GM12878 (cell line): Measurements from ENCODE around the gene LIMS2.

Experiments
- POLR2A ChIP-seq: IDR thresholded peaks from 2 replicates; pipeline ENCODE4 v1.6.1; 2011; ENCODE audit warnings: low read depth, mild to moderate bottlenecking, low read length
- POU2F2 ChIP-seq: IDR thresholded peaks from 3 replicates; pipeline ENCODE4 v1.6.1; 2011; ENCODE audit warnings: low read depth, mild to moderate bottlenecking, low read length, borderline replicate concordance
- SREBF2 ChIP-seq: IDR thresholded peaks from 2 replicates; pipeline ENCODE4 v1.6.1; 2012; ENCODE audit warnings: mild to moderate bottlenecking, low read length
- SRF ChIP-seq, 2 experiments: IDR thresholded peaks; 2 replicates each; pipeline ENCODE4 v1.6.1; 2011; ENCODE audit warnings: low read depth in 2 of 2, low read length in 2 of 2, mild to moderate bottlenecking in 1 of 2, moderate library complexity in 1 of 2
- TF ChIP-seq, protein P1 (sequence below), 3 experiments: IDR thresholded peaks in 2 of 3; conservative IDR thresholded peaks in 1 of 3; 2 replicates each; pipeline ENCODE4 v1.5.1; 2011; ENCODE audit warnings: low read depth in 3 of 3, low read length in 3 of 3, mild to moderate bottlenecking in 3 of 3, control low read depth in 2 of 3, moderate library complexity in 2 of 3, inconsistent platforms in 1 of 3, mixed read lengths in 1 of 3; ENCODE audit not compliant: control insufficient read depth in 2 of 3, insufficient read depth in 1 of 3; ENCODE audit errors: extremely low read depth in 1 of 3
- TF ChIP-seq, protein P2 (sequence below): IDR thresholded peaks from 2 replicates; pipeline ENCODE4 v1.6.1; 2012; ENCODE audit warnings: low read depth, low read length, improper control_type of control experiment

DNA sequence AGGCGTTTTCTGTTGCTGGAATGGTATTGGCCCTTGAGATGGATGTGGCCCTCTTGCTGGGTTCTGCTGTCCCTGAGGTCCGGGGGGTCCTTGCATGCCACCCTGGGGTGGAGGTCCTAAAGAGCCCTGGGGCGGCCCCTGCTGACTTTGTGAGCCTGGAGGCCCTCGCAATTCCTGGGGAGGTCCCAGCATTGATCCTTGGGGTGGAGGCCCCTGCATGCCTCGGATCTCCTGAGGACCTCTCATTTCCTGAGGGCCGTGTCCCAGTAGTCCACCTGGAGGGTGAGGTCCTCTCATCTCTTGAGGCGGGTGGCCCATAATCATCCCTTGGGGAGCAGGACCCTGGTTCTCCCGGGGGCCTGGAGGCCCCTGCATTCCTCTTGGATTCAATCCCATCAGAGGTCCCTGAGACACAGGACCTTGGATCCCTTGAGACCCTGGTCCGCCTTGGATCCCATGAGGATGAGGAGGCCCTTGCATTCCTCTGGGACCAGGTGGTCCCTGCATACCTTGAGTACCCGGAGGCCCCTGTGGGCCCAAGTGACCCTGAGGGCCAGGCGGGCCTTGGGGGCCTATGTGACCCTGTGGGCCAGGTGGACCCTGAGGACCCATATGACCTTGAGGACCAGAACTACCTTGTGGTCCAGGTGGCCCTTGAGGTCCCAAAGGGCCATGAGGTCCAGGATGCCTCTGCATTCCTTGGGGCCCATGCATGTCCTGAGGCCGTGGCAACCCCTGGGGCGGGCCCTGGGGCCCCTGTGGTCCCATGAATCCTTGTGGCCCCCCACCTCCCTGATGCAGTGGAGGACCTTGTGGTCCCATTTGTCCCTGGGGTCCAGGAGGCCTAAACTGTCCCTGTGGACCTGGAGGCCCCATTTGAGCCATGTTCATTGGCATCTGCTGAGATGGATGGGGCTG lies 44.2 kb upstream of the LIMS2 start:
- TF ChIP-seq SRF (IDR thresholded peaks at IDR 0.05; ENCODE audit: low read depth in 2 of 2, low read length in 2 of 2) (no peak), POU2F2 (no peak), SREBF2 (no peak), POLR2A (no peak)
- TF ChIP-seq, protein P1, sequence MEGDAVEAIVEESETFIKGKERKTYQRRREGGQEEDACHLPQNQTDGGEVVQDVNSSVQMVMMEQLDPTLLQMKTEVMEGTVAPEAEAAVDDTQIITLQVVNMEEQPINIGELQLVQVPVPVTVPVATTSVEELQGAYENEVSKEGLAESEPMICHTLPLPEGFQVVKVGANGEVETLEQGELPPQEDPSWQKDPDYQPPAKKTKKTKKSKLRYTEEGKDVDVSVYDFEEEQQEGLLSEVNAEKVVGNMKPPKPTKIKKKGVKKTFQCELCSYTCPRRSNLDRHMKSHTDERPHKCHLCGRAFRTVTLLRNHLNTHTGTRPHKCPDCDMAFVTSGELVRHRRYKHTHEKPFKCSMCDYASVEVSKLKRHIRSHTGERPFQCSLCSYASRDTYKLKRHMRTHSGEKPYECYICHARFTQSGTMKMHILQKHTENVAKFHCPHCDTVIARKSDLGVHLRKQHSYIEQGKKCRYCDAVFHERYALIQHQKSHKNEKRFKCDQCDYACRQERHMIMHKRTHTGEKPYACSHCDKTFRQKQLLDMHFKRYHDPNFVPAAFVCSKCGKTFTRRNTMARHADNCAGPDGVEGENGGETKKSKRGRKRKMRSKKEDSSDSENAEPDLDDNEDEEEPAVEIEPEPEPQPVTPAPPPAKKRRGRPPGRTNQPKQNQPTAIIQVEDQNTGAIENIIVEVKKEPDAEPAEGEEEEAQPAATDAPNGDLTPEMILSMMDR (IDR thresholded peaks at IDR 0.05 in 2 of 3, conservative IDR thresholded peaks at IDR 0.05 in 1 of 3; ENCODE audit: control insufficient read depth in 2 of 3, extremely low read depth in 1 of 3, insufficient read depth in 1 of 3, low read depth in 3 of 3, low read length in 3 of 3): no peak
- TF ChIP-seq, protein P2, sequence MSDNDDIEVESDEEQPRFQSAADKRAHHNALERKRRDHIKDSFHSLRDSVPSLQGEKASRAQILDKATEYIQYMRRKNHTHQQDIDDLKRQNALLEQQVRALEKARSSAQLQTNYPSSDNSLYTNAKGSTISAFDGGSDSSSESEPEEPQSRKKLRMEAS: no peak
